ENCODE measurements around the gene ZFYVE9.

Gene ZFYVE9

DNA sequence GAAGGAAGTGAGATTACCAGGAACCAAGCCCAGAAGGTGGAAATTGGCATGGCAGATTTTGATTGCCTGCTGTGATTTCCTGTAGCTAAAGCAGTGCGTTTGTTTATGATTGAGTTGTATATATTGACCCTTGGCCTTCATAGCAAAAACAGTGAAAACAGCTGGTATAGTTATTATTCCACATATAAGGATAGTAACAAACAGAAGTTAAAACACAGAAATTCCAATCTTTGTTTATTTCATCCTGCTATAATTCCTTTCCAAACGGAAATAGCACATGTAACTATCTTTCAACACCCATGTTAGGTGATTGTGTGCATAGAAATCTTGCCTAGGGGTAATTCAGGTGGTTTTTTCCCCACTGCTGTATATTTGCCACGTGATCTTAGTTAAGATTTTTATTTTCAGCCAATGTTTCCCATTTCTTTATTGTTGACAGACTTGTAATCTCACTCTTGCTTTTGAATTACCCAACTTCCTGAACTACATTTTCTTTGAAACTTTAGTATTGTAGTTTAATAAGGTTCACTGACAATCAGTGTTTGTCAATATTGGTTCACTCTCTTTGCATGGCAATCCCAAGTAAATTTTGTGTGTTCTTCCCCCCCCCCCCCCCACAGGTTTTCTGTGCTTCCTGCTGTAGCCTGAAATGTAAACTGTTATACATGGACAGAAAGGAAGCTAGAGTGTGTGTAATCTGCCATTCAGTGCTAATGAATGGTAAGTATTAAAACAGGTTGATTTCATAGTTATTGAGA lies 121.4 kb downstream of the ZFYVE9 start:
- peaks cover 16% of the 10 kb centered on the region for H3K4me1 ChIP-seq (ENCODE audit: control insufficient read depth, insufficient read depth, low read length)
- no peak for DNase-seq (ENCODE audit: low read depth)
- H3K9me3 ChIP-seq (ENCODE audit: control insufficient read depth, low read length), result no peaks in the 10 kb centered on the region
- no peaks in the 10 kb centered on the region for H3K36me3 ChIP-seq (ENCODE audit: control insufficient read depth, insufficient read depth, low read length, severe bottlenecking)
- no peak overlapping the region for H3K9ac ChIP-seq (ENCODE audit: low read length)
- H3K4me3 ChIP-seq (ENCODE audit: low read length), result no peak overlapping the region
- H3K27me3 ChIP-seq (replicated peaks; ENCODE audit: control insufficient read depth, insufficient read depth, low read length), result no peaks in the 10 kb centered on the region

DNA sequence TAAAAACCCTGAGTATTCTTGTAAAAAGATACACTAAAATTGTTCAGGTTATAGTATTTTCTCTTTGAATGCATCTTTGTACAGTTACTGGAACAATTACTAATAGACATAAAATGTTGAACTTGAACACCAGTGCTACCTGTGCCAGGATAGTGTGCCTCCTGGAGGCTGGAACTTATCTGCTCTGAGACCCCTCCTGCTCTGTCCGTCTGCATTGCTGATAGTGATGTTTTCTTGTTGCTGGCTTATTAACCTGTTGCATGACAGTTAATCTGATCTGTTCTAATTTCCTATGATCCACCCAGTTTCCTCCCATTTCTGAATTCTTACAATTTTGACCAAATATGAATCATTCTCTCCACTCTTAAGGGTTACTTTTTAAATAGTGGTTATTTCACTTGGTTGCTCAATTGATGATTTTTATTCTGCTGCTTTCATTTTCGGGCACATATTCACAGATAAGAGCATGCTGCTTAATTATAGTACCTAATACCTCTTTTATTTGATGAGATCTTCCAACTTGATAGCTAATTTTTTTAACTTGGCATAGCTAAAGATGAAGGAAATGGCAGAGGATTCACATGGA lies 122.7 kb downstream of the ZFYVE9 start:
- Histone ChIP-seq H3K9ac (ENCODE audit: low read length) (no peak overlapping the region), H3K4me1 (ENCODE audit: control insufficient read depth, insufficient read depth, low read length) (peaks cover 21% of the 10 kb centered on the region), H3K9me3 (ENCODE audit: control insufficient read depth, low read length) (no peaks in the 10 kb centered on the region), H3K4me3 (ENCODE audit: low read length) (peak overlapping the region; percentile 35), H3K36me3 (ENCODE audit: control insufficient read depth, insufficient read depth, low read length, severe bottlenecking) (peaks cover 5% of the 10 kb centered on the region), H3K27me3 (replicated peaks; ENCODE audit: control insufficient read depth, insufficient read depth, low read length) (no peaks in the 10 kb centered on the region)
- DNase-seq (ENCODE audit: low read depth), result no peak

DNA sequence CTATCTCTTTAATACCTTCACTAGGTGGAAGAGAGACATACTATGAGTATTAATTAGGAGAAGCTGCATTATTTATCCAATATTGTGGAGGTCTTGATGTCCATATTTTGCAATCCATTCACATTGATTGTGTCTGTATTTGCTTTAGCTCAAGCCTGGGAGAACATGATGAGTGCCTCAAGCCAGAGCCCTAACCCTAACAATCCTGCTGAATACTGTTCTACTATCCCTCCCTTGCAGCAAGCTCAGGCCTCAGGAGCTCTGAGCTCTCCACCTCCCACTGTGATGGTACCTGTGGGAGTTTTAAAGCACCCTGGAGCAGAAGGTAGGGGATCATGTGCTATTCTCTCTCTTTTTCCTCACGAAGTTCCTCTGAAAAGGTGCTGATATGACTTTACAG lies 124.6 kb downstream of the ZFYVE9 start:
- DNase-seq (ENCODE audit: low read depth), result no peak
- H3K4me1 ChIP-seq (ENCODE audit: control insufficient read depth, insufficient read depth, low read length), result peaks cover 21% of the 10 kb centered on the region
- H3K9me3 ChIP-seq (ENCODE audit: control insufficient read depth, low read length), result no peaks in the 10 kb centered on the region
- H3K4me3 ChIP-seq (ENCODE audit: low read length), result no peak overlapping the region
- no peaks in the 10 kb centered on the region for H3K27me3 ChIP-seq (replicated peaks; ENCODE audit: control insufficient read depth, insufficient read depth, low read length)
- peaks cover 8% of the 10 kb centered on the region for H3K36me3 ChIP-seq (ENCODE audit: control insufficient read depth, insufficient read depth, low read length, severe bottlenecking)
- H3K9ac ChIP-seq (ENCODE audit: low read length), result no peak overlapping the region

DNA sequence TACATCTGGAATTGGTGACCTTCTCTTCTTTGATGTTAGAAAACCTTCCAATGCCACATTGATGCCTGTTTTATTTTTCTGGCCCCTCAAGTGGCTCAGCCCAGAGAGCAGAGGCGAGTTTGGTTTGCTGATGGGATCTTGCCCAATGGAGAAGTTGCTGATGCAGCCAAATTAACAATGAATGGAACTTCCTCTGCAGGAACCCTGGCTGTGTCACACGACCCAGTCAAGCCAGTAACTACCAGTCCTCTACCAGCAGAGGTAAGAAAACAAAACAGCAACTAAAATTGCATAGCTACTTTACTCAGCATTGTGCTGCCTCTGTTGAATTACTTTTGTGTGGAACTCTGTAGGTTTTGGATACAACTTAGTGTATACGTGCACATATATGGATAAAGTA lies 126.5 kb downstream of the ZFYVE9 start:
- H3K36me3 ChIP-seq (ENCODE audit: control insufficient read depth, insufficient read depth, low read length, severe bottlenecking), result peaks cover 8% of the 10 kb centered on the region
- no peaks in the 10 kb centered on the region for H3K9me3 ChIP-seq (ENCODE audit: control insufficient read depth, low read length)
- no peaks in the 10 kb centered on the region for H3K27me3 ChIP-seq (replicated peaks; ENCODE audit: control insufficient read depth, insufficient read depth, low read length)
- H3K9ac ChIP-seq (ENCODE audit: low read length), result no peak overlapping the region
- H3K4me1 ChIP-seq (ENCODE audit: control insufficient read depth, insufficient read depth, low read length), result peaks cover 16% of the 10 kb centered on the region
- no peak overlapping the region for H3K4me3 ChIP-seq (ENCODE audit: low read length)
- DNase-seq (ENCODE audit: low read depth), result no peak

DNA sequence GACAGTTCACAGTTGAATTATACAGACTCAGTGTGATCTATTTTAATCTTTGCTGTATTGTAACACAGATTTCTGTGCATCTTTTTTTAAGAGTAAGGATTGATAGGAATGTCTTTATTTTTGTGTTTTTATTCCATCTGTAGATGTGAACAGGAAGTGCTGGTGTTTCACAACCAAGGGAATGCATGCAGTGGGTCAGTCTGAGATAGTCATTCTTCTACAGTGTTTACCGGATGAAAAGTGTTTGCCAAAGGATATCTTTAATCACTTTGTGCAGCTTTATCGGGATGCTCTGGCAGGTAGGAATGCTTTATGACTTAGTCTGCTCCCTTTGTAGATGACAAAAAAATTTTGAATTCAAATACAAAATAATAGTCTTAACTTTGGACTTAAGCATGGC lies 139.6 kb downstream of the ZFYVE9 start:
- peaks cover 9% of the 10 kb centered on the region for H3K36me3 ChIP-seq (ENCODE audit: control insufficient read depth, insufficient read depth, low read length, severe bottlenecking)
- H3K4me3 ChIP-seq (ENCODE audit: low read length), result no peak overlapping the region
- no peaks in the 10 kb centered on the region for H3K27me3 ChIP-seq (replicated peaks; ENCODE audit: control insufficient read depth, insufficient read depth, low read length)
- DNase-seq (ENCODE audit: low read depth), result peak; percentile 54
- no peak overlapping the region for H3K9ac ChIP-seq (ENCODE audit: low read length)
- peaks cover 10% of the 10 kb centered on the region for H3K4me1 ChIP-seq (ENCODE audit: control insufficient read depth, insufficient read depth, low read length)
- no peaks in the 10 kb centered on the region for H3K9me3 ChIP-seq (ENCODE audit: control insufficient read depth, low read length)

DNA sequence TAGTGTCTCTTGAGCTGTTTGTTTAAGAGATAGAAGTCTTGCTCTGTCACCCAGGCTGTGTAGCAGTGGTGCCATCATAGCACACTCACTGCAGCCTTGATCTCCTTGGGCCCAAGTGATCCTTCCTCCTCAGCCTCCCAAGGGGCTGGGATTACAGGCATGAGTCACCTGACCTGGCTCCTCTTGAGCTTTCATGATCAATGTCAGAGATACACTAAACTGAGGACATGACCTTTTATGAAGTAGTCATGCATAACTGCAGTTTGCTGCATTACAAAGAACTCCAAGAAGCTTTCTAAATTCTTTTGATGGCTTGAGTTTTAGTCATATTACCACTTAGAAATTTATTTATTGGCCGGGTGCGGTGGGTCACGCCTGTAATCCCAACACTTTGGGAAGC lies 146.4 kb downstream of the ZFYVE9 start:
- no peak overlapping the region for H3K4me3 ChIP-seq (ENCODE audit: low read length)
- H3K4me1 ChIP-seq (ENCODE audit: control insufficient read depth, insufficient read depth, low read length), result peaks cover 5% of the 10 kb centered on the region
- no peaks in the 10 kb centered on the region for H3K27me3 ChIP-seq (replicated peaks; ENCODE audit: control insufficient read depth, insufficient read depth, low read length)
- DNase-seq (ENCODE audit: low read depth), result peak; percentile 19
- peaks cover 1% of the 10 kb centered on the region for H3K36me3 ChIP-seq (ENCODE audit: control insufficient read depth, insufficient read depth, low read length, severe bottlenecking)
- H3K9me3 ChIP-seq (ENCODE audit: control insufficient read depth, low read length), result no peaks in the 10 kb centered on the region
- H3K9ac ChIP-seq (ENCODE audit: low read length), result no peak overlapping the region

DNA sequence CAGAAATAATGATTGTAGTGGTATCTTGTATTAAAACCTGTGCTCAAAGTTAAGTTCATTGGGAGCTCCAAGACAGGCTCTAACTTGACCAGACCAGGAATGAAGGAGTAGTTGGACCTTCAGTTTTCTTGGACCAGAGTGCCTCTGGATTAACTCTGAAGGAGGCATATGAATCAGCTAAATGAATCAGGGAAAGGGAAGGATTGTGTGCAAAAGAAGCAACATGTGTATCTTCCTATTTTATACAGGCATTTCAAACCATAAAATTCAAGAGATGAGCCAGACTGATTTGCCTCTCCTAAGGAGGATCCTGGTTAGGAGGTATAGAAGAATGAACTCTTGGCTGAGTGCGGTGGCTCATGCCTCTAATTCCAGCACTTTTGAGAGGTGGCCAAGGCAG lies 152.7 kb downstream of the ZFYVE9 start:
- no peak overlapping the region for H3K4me3 ChIP-seq (ENCODE audit: low read length)
- no peak overlapping the region for H3K9ac ChIP-seq (ENCODE audit: low read length)
- no peaks in the 10 kb centered on the region for H3K27me3 ChIP-seq (replicated peaks; ENCODE audit: control insufficient read depth, insufficient read depth, low read length)
- peak; percentile 14 for DNase-seq (ENCODE audit: low read depth)
- H3K4me1 ChIP-seq (ENCODE audit: control insufficient read depth, insufficient read depth, low read length), result peaks cover 7% of the 10 kb centered on the region
- peaks cover 8% of the 10 kb centered on the region for H3K36me3 ChIP-seq (ENCODE audit: control insufficient read depth, insufficient read depth, low read length, severe bottlenecking)
- H3K9me3 ChIP-seq (ENCODE audit: control insufficient read depth, low read length), result no peaks in the 10 kb centered on the region

DNA sequence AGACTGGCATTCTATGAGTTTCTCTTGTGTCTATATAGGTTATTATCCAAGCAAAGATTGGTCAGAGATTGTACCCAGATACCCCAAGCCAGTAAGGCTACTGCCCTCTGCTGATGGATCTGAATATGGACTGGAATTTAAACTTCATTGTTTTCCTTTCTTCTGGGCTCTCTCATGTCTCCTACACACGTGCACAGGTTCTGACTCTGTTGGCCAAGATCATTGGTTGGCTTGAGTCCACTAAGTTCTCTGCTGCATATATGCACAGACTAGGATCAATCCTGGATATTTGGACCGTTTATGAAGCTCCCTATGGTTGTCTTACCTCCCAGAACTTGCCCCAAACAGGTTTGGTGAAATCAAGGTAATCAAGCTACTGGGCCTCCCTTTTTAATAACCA lies 154.5 kb downstream of the ZFYVE9 start:
- Histone ChIP-seq H3K36me3 (ENCODE audit: control insufficient read depth, insufficient read depth, low read length, severe bottlenecking) (peaks cover 8% of the 10 kb centered on the region), H3K9ac (ENCODE audit: low read length) (no peak overlapping the region), H3K27me3 (replicated peaks; ENCODE audit: control insufficient read depth, insufficient read depth, low read length) (no peaks in the 10 kb centered on the region), H3K9me3 (ENCODE audit: control insufficient read depth, low read length) (no peaks in the 10 kb centered on the region), H3K4me1 (ENCODE audit: control insufficient read depth, insufficient read depth, low read length) (peaks cover 7% of the 10 kb centered on the region), H3K4me3 (ENCODE audit: low read length) (no peak overlapping the region)
- DNase-seq (ENCODE audit: low read depth), result peak; percentile 73

DNA sequence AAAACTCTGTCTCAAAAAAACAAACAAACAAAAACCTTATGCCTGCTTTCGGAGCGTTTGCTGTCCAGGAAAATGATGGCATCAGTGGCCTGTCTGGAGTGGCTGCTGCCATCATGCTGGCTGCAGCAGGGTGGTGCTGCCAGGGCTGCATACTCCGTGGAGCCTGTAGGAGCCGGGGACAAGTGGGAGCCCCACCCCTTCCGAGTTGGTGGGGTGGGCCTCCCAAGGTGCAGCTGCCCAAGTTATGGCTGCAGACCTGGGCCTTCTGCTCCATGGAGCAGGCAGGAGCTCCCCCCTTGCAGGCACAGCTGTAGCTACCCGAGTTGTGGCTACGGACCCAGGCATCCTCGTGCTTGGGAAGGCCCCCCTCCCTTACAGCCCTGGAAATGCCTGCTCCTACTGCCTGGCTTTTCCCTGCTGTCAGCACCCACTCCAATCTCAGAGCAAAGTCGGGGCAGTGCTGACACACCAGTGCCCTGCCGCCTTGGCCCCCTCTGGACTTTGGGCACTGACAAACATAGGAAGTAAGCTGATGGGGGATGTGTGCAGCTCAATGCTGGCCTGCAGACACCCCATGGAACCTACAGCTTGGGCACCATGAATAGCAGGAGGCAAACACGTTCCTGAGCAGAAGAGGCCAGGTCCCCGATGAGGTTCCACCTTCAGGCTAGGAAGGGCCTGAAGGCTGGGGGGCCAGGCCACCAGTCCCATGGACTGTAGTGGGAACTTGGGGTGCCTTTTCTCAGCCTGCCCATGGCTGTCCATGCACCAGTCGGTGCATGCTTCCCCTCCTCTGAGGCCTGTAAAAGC lies 163.7 kb downstream of the ZFYVE9 start:
- Histone ChIP-seq H3K9ac (ENCODE audit: low read length) (no peak overlapping the region), H3K4me1 (ENCODE audit: control insufficient read depth, insufficient read depth, low read length) (no peaks in the 10 kb centered on the region), H3K9me3 (ENCODE audit: control insufficient read depth, low read length) (no peaks in the 10 kb centered on the region), H3K27me3 (replicated peaks; ENCODE audit: control insufficient read depth, insufficient read depth, low read length) (no peaks in the 10 kb centered on the region), H3K4me3 (ENCODE audit: low read length) (no peak overlapping the region), H3K36me3 (ENCODE audit: control insufficient read depth, insufficient read depth, low read length, severe bottlenecking) (peaks cover 6% of the 10 kb centered on the region)
- no peak for DNase-seq (ENCODE audit: low read depth)

DNA sequence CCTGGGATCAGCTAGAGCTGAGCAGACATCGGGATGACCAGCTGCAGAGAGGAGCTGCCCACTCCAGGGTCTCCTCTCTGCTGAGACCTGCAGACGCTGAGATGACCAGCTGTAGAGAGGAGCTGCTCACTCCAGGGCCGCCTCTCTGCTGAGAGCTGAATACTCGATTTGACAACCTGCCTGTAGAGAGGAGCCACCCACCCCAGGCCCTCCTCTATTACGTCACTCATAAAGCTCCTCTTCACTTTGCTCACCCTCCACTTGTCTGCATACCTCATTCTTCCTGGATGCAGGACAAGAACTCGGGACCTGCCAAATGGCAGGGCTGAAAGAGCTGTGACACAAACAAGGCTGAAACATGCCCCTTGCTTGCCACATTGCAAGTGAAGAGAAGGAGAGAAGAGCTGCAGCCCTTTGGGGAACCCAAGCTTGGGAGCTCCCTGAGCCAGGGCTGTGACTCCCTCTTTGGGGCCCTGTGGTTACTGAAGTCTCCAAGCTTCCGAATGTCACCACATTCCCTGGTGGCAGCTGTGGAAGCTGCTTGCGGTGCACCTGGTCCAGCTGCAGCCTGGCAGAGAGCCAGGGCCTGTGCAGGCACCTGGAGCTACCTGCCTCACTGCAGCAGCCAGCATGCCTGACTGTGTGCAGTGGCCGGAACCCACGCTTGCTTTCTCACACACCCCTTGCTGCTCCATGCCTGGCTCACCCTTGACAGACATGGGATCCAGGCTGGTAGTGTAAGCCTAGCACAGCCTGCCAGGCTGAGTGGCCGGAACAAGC lies 164.5 kb downstream of the ZFYVE9 start:
- Histone ChIP-seq H3K36me3 (ENCODE audit: control insufficient read depth, insufficient read depth, low read length, severe bottlenecking) (peaks cover 6% of the 10 kb centered on the region), H3K4me3 (ENCODE audit: low read length) (no peak overlapping the region), H3K27me3 (replicated peaks; ENCODE audit: control insufficient read depth, insufficient read depth, low read length) (no peaks in the 10 kb centered on the region), H3K4me1 (ENCODE audit: control insufficient read depth, insufficient read depth, low read length) (no peaks in the 10 kb centered on the region), H3K9ac (ENCODE audit: low read length) (no peak overlapping the region), H3K9me3 (ENCODE audit: control insufficient read depth, low read length) (no peaks in the 10 kb centered on the region)
- no peak for DNase-seq (ENCODE audit: low read depth)

DNA sequence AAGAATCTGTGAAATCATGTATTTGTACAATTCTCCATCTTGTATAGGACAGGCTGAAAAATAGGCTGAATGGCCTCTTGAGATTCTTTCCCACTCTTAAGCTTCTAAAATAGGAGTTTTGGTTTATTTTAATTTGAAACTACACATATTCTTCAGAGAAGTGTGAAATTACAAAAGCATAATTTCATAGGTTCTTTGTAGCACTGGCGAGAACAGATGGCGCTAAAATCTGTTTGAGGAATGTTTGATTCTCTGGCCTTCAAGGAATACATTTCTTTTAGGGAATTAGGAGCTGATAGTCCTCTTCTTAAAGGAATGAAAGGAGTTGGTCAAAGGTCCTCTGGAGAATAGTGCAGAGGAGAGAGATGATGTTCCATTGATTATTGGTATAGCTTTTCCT lies 179.2 kb downstream of the ZFYVE9 start:
- no peaks in the 10 kb centered on the region for H3K27me3 ChIP-seq (replicated peaks; ENCODE audit: control insufficient read depth, insufficient read depth, low read length)
- DNase-seq (ENCODE audit: low read depth), result no peak
- no peak overlapping the region for H3K4me3 ChIP-seq (ENCODE audit: low read length)
- H3K36me3 ChIP-seq (ENCODE audit: control insufficient read depth, insufficient read depth, low read length, severe bottlenecking), result no peaks in the 10 kb centered on the region
- H3K9me3 ChIP-seq (ENCODE audit: control insufficient read depth, low read length), result no peaks in the 10 kb centered on the region
- H3K4me1 ChIP-seq (ENCODE audit: control insufficient read depth, insufficient read depth, low read length), result no peaks in the 10 kb centered on the region
- H3K9ac ChIP-seq (ENCODE audit: low read length), result no peak overlapping the region

All from adipocyte (in vitro differentiated cells).